HepG2 (cell line): ENCODE data around the gene MARCHF9. TPM values are rescaled to one million over a fixed set of nuclear protein-coding genes. Genes with fewer than 3 reads are reported as not detected.

Source experiments
- ATAC-seq: fragments of 200-7000 bp; cut with Tn5 transposase; 3 replicates; pipeline ENCODE4 v1.9.1; 2020; ENCODE audit warnings: mild to moderate bottlenecking, moderate library complexity
- BruUV-seq: library from RNA; stranded (reverse); fragments of 400-500 nt; replicated peaks from 2 replicates; lab custom pipeline; 2021; lab: Mats Ljungman, UMichigan
- CTCF ChIA-PET: fragments of 300-600 bp; formaldehyde crosslinking; extraction: SDS; loops from one replicate; lab custom pipeline; 2021; ENCODE audit warnings: low total read pairs, inconsistent platforms, low intra/inter-chr PET ratio; lab: Yijun Ruan, JAX
- POLR2A ChIA-PET: fragments of 350-600 bp; sonication (Branson Sonifier 250); formaldehyde crosslinking; loops from one replicate; lab custom pipeline; 2020; ENCODE audit warnings: antibody characterized with exemption, inconsistent platforms; lab: Yijun Ruan, JAX
- DNase-seq: peaks from one replicate; pipeline ENCODE4 v3.0.0-alpha.2; 2015; ENCODE audit warnings: low spot score
- FAIRE-seq: peaks from 3 replicates; lab custom pipeline; 2011; peaks lifted over from hg19 to GRCh38; lab: Jason Lieb, UNC
- H2AFZ ChIP-seq: one replicate; pipeline ENCODE4 v1.6.1; 2011; ENCODE audit warnings: low read length, inconsistent platforms
- H3K27ac ChIP-seq: fragments of 300-600 bp; 3 replicates; pipeline ENCODE4 v1.8.0; 2011; ENCODE audit warnings: mixed run types, mild to moderate bottlenecking, mixed read lengths, low read length, inconsistent platforms; ENCODE audit not compliant: insufficient read depth; ENCODE audit errors: extremely low read length
- H3K27me3 ChIP-seq, 2 experiments: fragments of 200-600 bp in 1 of 2; 2 replicates in 1 of 2; 3 replicates in 1 of 2; pipeline versions ENCODE4 v1.6.0 to v1.8.0; 2011; ENCODE audit warnings: low read length in 2 of 2, mild to moderate bottlenecking in 2 of 2, moderate library complexity in 2 of 2, inconsistent platforms in 1 of 2; ENCODE audit not compliant: insufficient read depth in 2 of 2, control insufficient read depth in 1 of 2
- H3K36me3 ChIP-seq, 2 experiments: fragments of 200-600 bp in 1 of 2; replicated peaks in 1 of 2; 2 replicates in 1 of 2; 3 replicates in 1 of 2; pipeline versions ENCODE4 v1.5.1 to v1.8.0; 2011; ENCODE audit warnings: low read length in 2 of 2, inconsistent platforms in 1 of 2; ENCODE audit not compliant: insufficient read depth in 2 of 2, control insufficient read depth in 1 of 2
- H3K4me1 ChIP-seq: 2 replicates; pipeline ENCODE4 v1.5.1; 2012; ENCODE audit warnings: low read length, inconsistent platforms; ENCODE audit not compliant: insufficient read depth
- H3K4me2 ChIP-seq: 2 replicates; pipeline ENCODE4 v1.6.0; 2011; ENCODE audit warnings: low read depth, low read length, inconsistent platforms
- H3K4me3 ChIP-seq, 3 experiments: fragments of 200-600 bp in 1 of 3; sonication (generic), shearing (Covaris generic) in 1 of 3; replicated peaks in 1 of 3; 2 replicates each; pipeline ENCODE4 v1.5.1; 2011 to 2016; ENCODE audit warnings: low read length in 3 of 3, inconsistent platforms in 2 of 3, low read depth in 2 of 3, mild to moderate bottlenecking in 2 of 3, control low read depth in 1 of 3, mixed read lengths in 1 of 3; ENCODE audit not compliant: insufficient read depth in 1 of 3
- H3K79me2 ChIP-seq: one replicate; pipeline ENCODE4 v1.6.1; 2011; ENCODE audit warnings: low read length, inconsistent platforms; ENCODE audit not compliant: insufficient read depth
- H3K9ac ChIP-seq: 2 replicates; pipeline ENCODE4 v1.6.0; 2011; ENCODE audit warnings: mild to moderate bottlenecking, low read depth, low read length, inconsistent platforms; ENCODE audit not compliant: insufficient read depth
- H3K9me3 ChIP-seq: 2 replicates; pipeline ENCODE4 v1.5.1; 2012; ENCODE audit warnings: mild to moderate bottlenecking, low read length
- H4K20me1 ChIP-seq: 2 replicates; pipeline ENCODE4 v1.6.0; 2011; ENCODE audit warnings: inconsistent platforms, mild to moderate bottlenecking, low read length, moderate library complexity; ENCODE audit not compliant: insufficient read depth
- AHR ChIP-seq: IDR thresholded peaks from 2 replicates; pipeline ENCODE4 v1.6.1; 2018; ENCODE audit warnings: missing genetic modification reagents, missing compliant biosample characterization
- DMAP1 ChIP-seq: IDR thresholded peaks from 2 replicates; pipeline ENCODE4 v1.6.1; 2016
- MED8 ChIP-seq: sonication (generic); formaldehyde crosslinking; IDR thresholded peaks from 2 replicates; pipeline ENCODE4 v1.8.1; 2023; ENCODE audit warnings: mild to moderate bottlenecking, missing genetic modification reagents; ENCODE audit not compliant: insufficient replicate concordance
- MTA3 ChIP-seq: sonication (generic); formaldehyde crosslinking; IDR thresholded peaks from 2 replicates; pipeline ENCODE4 v1.4.0; 2020; ENCODE audit warnings: missing genetic modification reagents
- RARG ChIP-seq: sonication (generic); formaldehyde crosslinking; IDR thresholded peaks from 2 replicates; pipeline ENCODE4 v1.4.0; 2020; ENCODE audit warnings: low read depth, mild to moderate bottlenecking, missing genetic modification reagents
- ZBTB25 ChIP-seq: IDR thresholded peaks from 2 replicates; pipeline ENCODE4 v1.6.1; 2018; ENCODE audit warnings: missing genetic modification reagents
- ZNF138 ChIP-seq: sonication (generic); formaldehyde crosslinking; IDR thresholded peaks from 2 replicates; pipeline ENCODE4 v1.5.0; 2020; ENCODE audit warnings: mild to moderate bottlenecking, low read depth, missing genetic modification reagents
- WGBS: methylation state at CpG from one replicate; pipeline ENCODE4 v1.1.6; 2017; ENCODE audit warnings: low lambda C conversion rate; 5-methylcytosine and 5-hydroxymethylcytosine counted together
- in situ Hi-C: cut with HindIII; loops from 2 replicates; pipeline ENCODE4 v1.10.0; 2017; ENCODE audit warnings: low pct_unique_long_range_greater_than_20kb; ENCODE audit not compliant: extremely low pct_ligation_motif_present
- intact Hi-C: fragments of 100-400 bp; cut with micrococcal nuclease; formaldehyde crosslinking; loops from one replicate; pipeline ENCODE4 v1.10.0; 2022; ENCODE audit not compliant: unreplicated experiment
- polyA plus RNA-seq, 8 experiments: library from polyadenylated mRNA; depleted of rRNA in 3 of 8; stranded (reverse) in 7 of 8; unstranded in 1 of 8; fragments of >200 nt; fragmentation: Illumina TruSeq in 4 of 8; extraction: Trizol in 4 of 8; gene quantifications; 2 replicates each; pipeline versions ENCODE4 v1.2.1 to v1.2.3, GENCODE V29; 2011 to 2016; ENCODE audit warnings: low read depth in 4 of 8, missing spikeins in 1 of 8, mixed read lengths in 1 of 8; ENCODE audit not compliant: insufficient read depth in 1 of 8
- total RNA-seq, 5 experiments: library from RNA; depleted of rRNA; stranded (reverse); fragments of >200 nt; fragmentation: Illumina TruSeq; extraction: Trizol; gene quantifications; 2 replicates each; pipeline ENCODE4 v1.2.3, GENCODE V29; 2016; ENCODE audit warnings: low read depth in 1 of 5
- TF ChIP-seq, protein P1 (sequence below): sonication (generic); formaldehyde crosslinking; conservative IDR thresholded peaks from 2 replicates; pipeline ENCODE4 v1.8.0; 2022; ENCODE audit warnings: low read depth, missing genetic modification reagents
- TF ChIP-seq, protein P2 (sequence below): sonication (generic); formaldehyde crosslinking; IDR thresholded peaks from 2 replicates; pipeline ENCODE4 v1.5.0; 2020; ENCODE audit warnings: missing genetic modification reagents, mild to moderate bottlenecking, borderline replicate concordance
- TF ChIP-seq, protein P3 (sequence below): sonication (generic); formaldehyde crosslinking; IDR thresholded peaks from 2 replicates; pipeline ENCODE4 v1.4.0; 2020; ENCODE audit warnings: missing genetic modification reagents

The MARCHF9 gene
- total and polyA plus RNA-seq, 2 of the 13 experiments (the other 11 are each of a cell fraction or from before 2014, with no cell fraction given): 5.7 to 9.6 TPM

DNA sequence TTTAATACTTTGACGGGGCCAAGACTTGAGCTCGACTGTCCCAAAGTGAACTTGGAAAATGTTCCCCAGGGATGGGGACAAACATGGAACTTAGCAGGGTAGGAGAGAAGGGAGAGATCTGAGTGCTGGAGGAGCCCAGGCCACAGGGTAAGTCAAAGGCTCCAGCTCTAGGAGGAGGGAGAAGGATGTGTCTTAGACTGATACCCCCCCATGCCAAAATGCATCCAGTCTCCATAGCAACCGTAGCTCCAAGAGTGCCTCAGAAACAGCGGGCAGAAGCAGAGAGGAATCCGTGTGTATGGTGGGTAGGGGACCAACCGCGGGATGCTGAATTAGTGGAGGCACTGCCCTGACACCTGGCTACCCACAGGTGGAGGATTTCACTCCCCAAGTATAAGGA, 15.5 kb upstream of the MARCHF9 start:
- no peaks in the 10 kb centered on the region for H4K20me1 ChIP-seq
- H2AFZ ChIP-seq: no peak overlapping the region
- H3K4me1 ChIP-seq: peaks cover 65% of the 10 kb centered on the region
- no TSS peak for BruUV-seq
- H3K4me3 ChIP-seq: no peak overlapping the region
- H3K27ac ChIP-seq: no peak overlapping the region
- intact Hi-C loops: loop anchor here (5.0 kb wide), 2 partner anchors 47 to 157 kb away; partner anchors contain the start of gene OS9
- FAIRE-seq (no peak), DNase-seq (no peak), ATAC-seq (no peak)
- H3K4me2 ChIP-seq: peak overlapping the region; percentile 12; the same call in 1 of the 2 replicates
- H3K9me3 ChIP-seq: no peaks in the 10 kb centered on the region
- no peaks in the 10 kb centered on the region for H3K36me3 ChIP-seq
- TF ChIP-seq ZBTB25 (CRISPR knock-in tag): no peak
- H3K9ac ChIP-seq: no peak overlapping the region
- CTCF ChIA-PET: no interaction called here
- in situ Hi-C loops: no loop called here
- H3K79me2 ChIP-seq: no peaks in the 10 kb centered on the region
- H3K27me3 ChIP-seq: peaks cover 12 to 44% of the 10 kb centered on the region in 2 experiments; a peak in 4 of 5 replicates
- WGBS: 28% methylated on average over 7 of the region's 7 CpGs
- POLR2A ChIA-PET: no interaction called here

- Histone ChIP-seq H3K36me3 (no peaks in the 10 kb centered on the region), H3K9me3 (no peaks in the 10 kb centered on the region), H3K27ac (no peak overlapping the region)
- CTCF ChIA-PET: no interaction called here
- intact Hi-C loops: loop anchor here (5.0 kb wide), 2 partner anchors 48 to 158 kb away; partner anchors contain the start of gene OS9
- TF ChIP-seq, protein P1, sequence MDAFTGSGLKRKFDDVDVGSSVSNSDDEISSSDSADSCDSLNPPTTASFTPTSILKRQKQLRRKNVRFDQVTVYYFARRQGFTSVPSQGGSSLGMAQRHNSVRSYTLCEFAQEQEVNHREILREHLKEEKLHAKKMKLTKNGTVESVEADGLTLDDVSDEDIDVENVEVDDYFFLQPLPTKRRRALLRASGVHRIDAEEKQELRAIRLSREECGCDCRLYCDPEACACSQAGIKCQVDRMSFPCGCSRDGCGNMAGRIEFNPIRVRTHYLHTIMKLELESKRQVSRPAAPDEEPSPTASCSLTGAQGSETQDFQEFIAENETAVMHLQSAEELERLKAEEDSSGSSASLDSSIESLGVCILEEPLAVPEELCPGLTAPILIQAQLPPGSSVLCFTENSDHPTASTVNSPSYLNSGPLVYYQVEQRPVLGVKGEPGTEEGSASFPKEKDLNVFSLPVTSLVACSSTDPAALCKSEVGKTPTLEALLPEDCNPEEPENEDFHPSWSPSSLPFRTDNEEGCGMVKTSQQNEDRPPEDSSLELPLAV (CRISPR knock-in tag): no peak
- TF ChIP-seq, protein P2, sequence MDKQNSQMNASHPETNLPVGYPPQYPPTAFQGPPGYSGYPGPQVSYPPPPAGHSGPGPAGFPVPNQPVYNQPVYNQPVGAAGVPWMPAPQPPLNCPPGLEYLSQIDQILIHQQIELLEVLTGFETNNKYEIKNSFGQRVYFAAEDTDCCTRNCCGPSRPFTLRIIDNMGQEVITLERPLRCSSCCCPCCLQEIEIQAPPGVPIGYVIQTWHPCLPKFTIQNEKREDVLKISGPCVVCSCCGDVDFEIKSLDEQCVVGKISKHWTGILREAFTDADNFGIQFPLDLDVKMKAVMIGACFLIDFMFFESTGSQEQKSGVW (CRISPR knock-in tag): no peak
- TF ChIP-seq, protein P3, sequence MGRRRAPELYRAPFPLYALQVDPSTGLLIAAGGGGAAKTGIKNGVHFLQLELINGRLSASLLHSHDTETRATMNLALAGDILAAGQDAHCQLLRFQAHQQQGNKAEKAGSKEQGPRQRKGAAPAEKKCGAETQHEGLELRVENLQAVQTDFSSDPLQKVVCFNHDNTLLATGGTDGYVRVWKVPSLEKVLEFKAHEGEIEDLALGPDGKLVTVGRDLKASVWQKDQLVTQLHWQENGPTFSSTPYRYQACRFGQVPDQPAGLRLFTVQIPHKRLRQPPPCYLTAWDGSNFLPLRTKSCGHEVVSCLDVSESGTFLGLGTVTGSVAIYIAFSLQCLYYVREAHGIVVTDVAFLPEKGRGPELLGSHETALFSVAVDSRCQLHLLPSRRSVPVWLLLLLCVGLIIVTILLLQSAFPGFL (CRISPR knock-in tag): no peak
- TF ChIP-seq MED8 (CRISPR knock-in tag) (no peak), DMAP1 (no peak), ZNF138 (CRISPR knock-in tag) (no peak), AHR (CRISPR knock-in tag) (no peak), RARG (CRISPR knock-in tag) (no peak), MTA3 (CRISPR knock-in tag) (no peak)
- TF ChIP-seq, all 625 proteins: peak for 0
- Histone ChIP-seq H3K4me3 (no peak overlapping the region), H3K4me2 (no peak overlapping the region), H3K27me3 (peaks cover 12 to 44% of the 10 kb centered on the region in 2 experiments; a peak in 4 of 5 replicates), H3K4me1 (peaks cover 59% of the 10 kb centered on the region), H3K9ac (no peak overlapping the region), H3K79me2 (no peaks in the 10 kb centered on the region), H2AFZ (no peak overlapping the region), H4K20me1 (no peaks in the 10 kb centered on the region)
- BruUV-seq: no TSS peak
- no peak for ATAC-seq
- WGBS: 3% methylated on average over 2 of the region's 10 CpGs
- FAIRE-seq: no peak
- POLR2A ChIA-PET: no interaction called here
- DNase-seq: no peak
- in situ Hi-C loops: no loop called here
These were observed 14.9 kb upstream of the MARCHF9 start for GRCh38 chr12:57739914-57740538.
